Fibroblast of lung (primary cell): ENCODE measurements around the gene ELOVL4.

ENCODE experiments used
- CTCF ChIP-seq, 2 donors: IDR thresholded peaks in 1 of 2; conservative IDR thresholded peaks in 1 of 2; 1 replicate in 1 of 2; 2 replicates in 1 of 2; pipeline ENCODE4 v1.5.1; 2011 to 2012; ENCODE audit warnings: low read length in 2 of 2, control low read depth in 1 of 2, inconsistent platforms in 1 of 2, low read depth in 1 of 2, mild to moderate bottlenecking in 1 of 2
- EZH2 ChIP-seq: IDR thresholded peaks from 2 replicates; pipeline ENCODE4 v1.5.1; 2012; ENCODE audit warnings: low read length, control low read depth, mild to moderate bottlenecking; ENCODE audit errors: missing control alignments

GRCh38 chr6:79984261-79984660 is 36.9 kb upstream of the ELOVL4 start:
- TF ChIP-seq CTCF (conservative IDR thresholded peaks at IDR 0.05 in 1 of 2, IDR thresholded peaks at IDR 0.05 in 1 of 2; ENCODE audit: low read depth in 1 of 2, low read length in 2 of 2) (no peak), EZH2 (no peak)
